ENCODE measurements around the gene USP1. TPM values are rescaled to one million over a fixed set of nuclear protein-coding genes. Genes with fewer than 3 reads are reported as not detected.
A peak's percentile ranks its signal among the peaks of the same experiment; 100 is the strongest.

USP1 gene
- total and polyA plus RNA-seq, 2 of the 4 experiments (the other 2 are of a cell fraction), result 7.5 to 9.7 TPM

GRCh38 chr1:62462370-62462769 lies 25.5 kb downstream of the USP1 start:
- Histone ChIP-seq H2BK15ac (ENCODE audit: low read depth, low read length) (no peak overlapping the region), H2BK120ac (ENCODE audit: low read depth, low read length) (no peak overlapping the region), H2AK5ac (ENCODE audit: low read depth, low read length) (no peak overlapping the region), H3K23ac (ENCODE audit: low read depth, low read length) (no peak overlapping the region), H3K9me3 (ENCODE audit: control insufficient read depth, insufficient read depth, low read length) (no peaks in the 10 kb centered on the region), H3K4ac (ENCODE audit: low read depth, low read length) (no peak overlapping the region), H4K5ac (ENCODE audit: low read depth, low read length) (no peak overlapping the region), H3K14ac (replicated peaks; ENCODE audit: low read depth, low read length) (no peak overlapping the region), H3K9me1 (ENCODE audit: insufficient read depth, low read length) (peaks cover 3% of the 10 kb centered on the region; the same call in 1 of the 2 replicates), H3K27ac (ENCODE audit: insufficient read depth, low read length) (no peak overlapping the region), H2BK20ac (ENCODE audit: low read depth, low read length) (no peak overlapping the region), H3K4me1 (ENCODE audit: control insufficient read depth, insufficient read depth, low read length) (no peaks in the 10 kb centered on the region), H3K27me3 (ENCODE audit: control insufficient read depth, insufficient read depth, low read length) (no peaks in the 10 kb centered on the region), H4K91ac (ENCODE audit: insufficient read depth, low read depth, low read length) (no peak overlapping the region), H3K56ac (ENCODE audit: extremely low read depth, insufficient read depth, low read length) (no peak overlapping the region), H3K9ac (ENCODE audit: low read depth, low read length) (no peak overlapping the region), H3K18ac (ENCODE audit: low read depth, low read length) (no peak overlapping the region), H2AK9ac (replicated peaks; ENCODE audit: low read depth, low read length, poor library complexity) (no peak overlapping the region), H3K4me3 (ENCODE audit: insufficient read depth, low read depth, low read length) (no peak overlapping the region), H3K4me2 (ENCODE audit: low read depth, low read length) (no peak overlapping the region), H4K8ac (ENCODE audit: low read depth in 2 of 2, low read length in 2 of 2) (no peak overlapping the region), H2AFZ (replicated peaks; ENCODE audit: low read length, poor library complexity) (no peak overlapping the region), H2BK5ac (ENCODE audit: low read depth, low read length, poor library complexity, severe bottlenecking) (no peak overlapping the region), H3K79me1 (ENCODE audit: low read depth in 1 of 2, low read length in 2 of 2) (0 out of 4 replicates have a peak, but pooled peaks cover 0 to 3% of the 10 kb centered on the region in 2 experiments), H3K36me3 (ENCODE audit: control insufficient read depth, insufficient read depth, low read length) (peaks cover 16% of the 10 kb centered on the region), H4K20me1 (ENCODE audit: insufficient read depth, low read length) (no peaks in the 10 kb centered on the region)
- DNase-seq, result no peak
- in situ Hi-C loops (cut with MboI; ENCODE audit: low sequenced_read_pairs) (no loop called here), intact Hi-C loops (cut with micrococcal nuclease) (no loop called here), dilution Hi-C loops (cut with HindIII; ENCODE audit: low sequenced_read_pairs, unreplicated experiment) (no loop called here)
- no TSS peak for BruUV-seq (replicated peaks)
- no CpG with 5 or more reads among the region's 3 CpGs for WGBS, 2 experiments (ENCODE audit: extremely low coverage in 2 of 2, insufficient read length in 1 of 2)
- ATAC-seq (ENCODE audit: low read depth), result no peak
- TF ChIP-seq MAFK (IDR thresholded peaks at IDR 0.05; ENCODE audit: low read depth, low read length), result peak; percentile 88
- TF ChIP-seq NFE2L2 (IDR thresholded peaks at IDR 0.05; ENCODE audit: low read depth, low read length), result no peak
- CTCF ChIA-PET, result no interaction called here
- POLR2A ChIA-PET (ENCODE audit: unreplicated experiment), result interaction anchor here (0.6 kb wide), 1 partner anchor 175 kb away, joined by 5 read pairs; no protein-coding TSS in a partner anchor

Measured in IMR-90 (cell line).